HG03571 (cell line): ENCODE measurements around the gene LMO7.
A peak's percentile ranks its signal among the peaks of the same experiment; 100 is the strongest.
"Not testable (repeated sequence)": the region's sequence is repeated elsewhere in the genome, so short reads cannot be mapped to it uniquely, and the experiment has no call there.

Experiments
- ATAC-seq: cut with Tn5 transposase; IDR thresholded peaks from one replicate; pipeline ENCODE4 v1.9.1; 2021; ENCODE audit not compliant: unreplicated experiment

The LMO7 gene

DNA sequence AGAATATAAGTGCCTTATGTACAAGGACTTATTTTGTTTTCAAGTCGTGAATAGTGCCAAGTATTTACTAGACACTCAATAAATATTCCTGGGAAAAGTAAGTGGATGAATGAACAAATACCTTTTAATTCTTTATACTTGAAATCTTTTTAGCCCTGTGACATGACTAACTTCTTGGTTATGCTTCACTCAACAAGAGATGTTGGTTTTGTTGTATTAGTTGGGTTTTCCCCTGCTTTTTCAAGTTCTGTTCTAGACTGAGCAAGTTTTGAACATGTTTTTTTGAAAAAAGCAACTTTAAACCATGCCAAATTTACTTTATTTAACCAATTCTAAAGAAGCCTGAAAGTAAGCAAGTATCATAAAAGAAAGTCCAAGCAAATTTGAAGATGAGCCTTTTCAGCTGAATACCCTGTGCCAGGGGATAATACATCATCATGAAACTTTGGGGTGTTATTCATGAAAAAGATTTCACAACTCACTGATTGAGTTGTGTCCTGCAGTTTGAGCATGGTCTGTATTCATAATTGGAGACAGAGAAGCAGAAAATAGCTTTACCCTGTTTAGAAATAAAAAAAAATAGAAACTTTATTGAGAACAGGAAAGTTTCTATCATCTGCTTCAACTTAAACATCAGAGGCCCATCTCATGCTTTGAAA is 11.1 kb downstream of the LMO7 start:
- peak; percentile 80 for ATAC-seq

DNA sequence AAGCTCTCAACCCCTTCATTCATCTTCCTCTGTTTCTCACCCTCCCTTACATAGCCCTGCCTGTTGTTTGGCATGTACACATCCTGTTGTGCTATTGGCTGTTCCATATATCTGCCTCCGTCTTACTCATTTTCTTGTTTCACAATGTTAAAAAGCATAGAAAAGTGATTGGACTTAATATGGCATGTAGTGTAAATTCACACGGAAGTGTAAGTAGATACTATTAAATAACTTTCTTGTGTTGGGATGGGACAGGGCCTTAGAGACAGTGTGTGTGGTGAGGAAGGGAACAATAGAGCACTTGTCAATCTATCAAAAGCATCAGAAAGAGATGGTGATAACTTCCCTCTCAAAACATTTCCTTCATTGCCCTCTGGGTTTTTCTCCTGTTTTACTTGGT is 12.3 kb downstream of the LMO7 start:
- no peak for ATAC-seq

DNA sequence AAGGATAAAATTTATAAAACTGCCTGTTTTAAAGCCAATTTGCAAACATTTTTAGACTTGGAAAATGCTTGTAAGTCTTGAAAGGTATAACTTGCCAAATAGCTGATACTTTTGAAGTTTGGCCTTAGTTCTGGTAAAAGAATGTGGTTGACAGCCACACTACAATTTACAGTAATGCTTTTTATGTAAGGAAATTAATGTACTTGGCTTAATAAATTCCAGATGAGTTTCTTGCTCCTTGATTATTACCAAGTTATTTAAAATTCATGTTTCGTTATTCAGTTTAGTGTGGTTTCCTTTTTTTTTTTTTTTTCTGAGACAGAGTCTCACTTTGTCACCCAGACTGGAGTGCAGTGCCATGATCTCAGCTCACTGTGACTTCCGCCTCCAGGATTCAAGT is 14.9 kb downstream of the LMO7 start:
- ATAC-seq, result no peak

DNA sequence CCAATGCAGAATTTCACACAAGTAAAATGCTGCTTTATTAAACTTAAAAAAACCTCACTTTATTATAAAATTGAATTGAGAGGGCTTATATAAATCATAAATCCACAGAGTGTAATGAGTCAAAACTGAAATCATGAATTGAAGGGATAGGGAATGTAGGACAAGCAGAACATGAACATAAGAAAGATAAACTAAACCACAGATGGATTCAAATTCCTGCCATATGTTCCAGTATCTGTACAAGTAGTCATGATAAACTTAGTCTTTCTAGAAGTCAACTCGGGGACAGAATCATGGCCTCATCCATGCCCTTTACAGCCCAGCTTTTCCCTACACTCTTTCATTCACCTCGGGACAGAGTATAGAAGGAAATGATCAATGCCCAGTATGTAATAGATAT is 16.6 kb downstream of the LMO7 start:
- ATAC-seq, result no peak

DNA sequence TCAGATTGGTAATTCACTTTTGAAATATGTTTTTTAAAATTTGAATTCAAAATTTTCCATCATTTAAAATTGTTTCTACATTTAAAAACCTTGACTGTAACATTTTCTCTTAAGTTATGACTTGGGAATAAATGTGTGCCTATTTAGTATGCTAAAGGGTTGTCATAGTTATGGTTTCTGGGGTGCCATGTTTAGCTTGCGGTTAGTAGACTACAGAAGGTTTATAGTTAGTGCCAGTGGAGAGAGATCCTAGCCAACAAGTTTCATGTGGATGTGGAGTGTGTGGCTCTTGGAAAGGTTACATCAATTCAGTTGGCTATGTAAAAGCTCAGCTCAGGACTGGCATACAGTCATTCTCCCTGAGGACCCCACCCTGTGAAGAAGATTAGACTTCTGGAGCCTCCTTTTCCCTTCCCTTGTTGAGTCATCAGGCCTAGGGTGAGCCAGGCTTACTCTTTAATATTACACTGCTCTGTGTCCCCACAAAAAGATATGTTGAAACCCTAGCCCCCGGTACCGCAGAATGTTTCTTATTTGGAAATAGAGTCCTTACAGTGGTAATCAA is 20.4 kb downstream of the LMO7 start:
- ATAC-seq, result no peak

DNA sequence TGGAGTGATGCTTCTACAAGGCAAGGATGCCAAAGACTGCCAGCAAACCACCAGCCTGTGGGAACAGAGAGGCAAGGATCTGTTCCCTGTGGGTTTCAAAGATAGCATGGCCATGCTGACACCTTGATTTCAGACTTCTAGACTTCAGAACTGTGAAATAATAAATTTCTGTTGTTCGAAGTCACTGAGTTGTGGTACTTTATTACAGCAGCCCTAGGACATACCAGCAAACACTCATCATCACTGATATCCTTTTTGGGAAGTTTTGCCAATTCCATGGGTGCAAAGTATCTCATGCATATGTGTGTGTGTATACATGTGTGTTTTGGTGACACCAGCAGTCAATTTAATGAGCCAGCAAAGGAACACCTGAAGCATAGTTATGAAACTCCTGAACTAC is 21.0 kb downstream of the LMO7 start:
- no peak for ATAC-seq

DNA sequence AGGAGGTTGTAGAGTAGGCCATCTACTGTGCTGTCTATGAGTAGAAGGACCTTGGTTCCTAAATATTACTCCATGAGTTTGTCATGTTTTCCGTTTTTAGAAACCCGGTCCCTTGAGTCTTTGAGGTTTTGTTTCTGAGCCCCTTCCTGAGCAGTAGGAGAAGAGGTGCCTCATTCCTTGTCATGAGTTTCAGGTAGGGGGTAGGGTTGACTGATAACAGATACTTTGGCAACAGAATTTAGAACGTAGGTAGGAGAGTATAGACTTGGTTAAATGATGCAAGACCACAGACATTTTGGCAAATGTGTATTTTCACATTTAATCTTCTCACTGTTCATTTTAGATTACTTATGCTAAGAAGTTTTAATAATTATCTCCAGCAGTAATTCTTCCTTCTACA is 24.6 kb downstream of the LMO7 start:
- ATAC-seq, result no peak

DNA sequence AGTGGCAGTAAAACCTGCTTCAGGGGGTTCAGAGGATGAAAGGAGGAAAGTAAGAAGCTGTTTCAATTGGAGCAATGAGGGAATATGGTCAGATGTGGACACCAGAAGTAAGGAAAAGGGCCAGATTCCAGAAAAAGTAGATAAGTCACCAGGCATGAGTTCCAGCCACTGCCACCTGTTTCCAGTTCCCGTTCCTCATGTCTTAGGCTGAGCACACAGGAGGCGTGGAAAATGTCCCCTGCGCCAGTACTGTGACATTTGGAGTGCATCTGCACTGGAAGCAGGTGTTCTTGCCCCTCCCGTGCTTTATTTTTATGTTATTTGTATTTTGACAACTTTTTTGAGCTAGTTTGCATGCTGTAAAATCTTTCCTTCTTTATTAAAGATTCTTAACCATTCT is 25.3 kb downstream of the LMO7 start:
- no peak for ATAC-seq

DNA sequence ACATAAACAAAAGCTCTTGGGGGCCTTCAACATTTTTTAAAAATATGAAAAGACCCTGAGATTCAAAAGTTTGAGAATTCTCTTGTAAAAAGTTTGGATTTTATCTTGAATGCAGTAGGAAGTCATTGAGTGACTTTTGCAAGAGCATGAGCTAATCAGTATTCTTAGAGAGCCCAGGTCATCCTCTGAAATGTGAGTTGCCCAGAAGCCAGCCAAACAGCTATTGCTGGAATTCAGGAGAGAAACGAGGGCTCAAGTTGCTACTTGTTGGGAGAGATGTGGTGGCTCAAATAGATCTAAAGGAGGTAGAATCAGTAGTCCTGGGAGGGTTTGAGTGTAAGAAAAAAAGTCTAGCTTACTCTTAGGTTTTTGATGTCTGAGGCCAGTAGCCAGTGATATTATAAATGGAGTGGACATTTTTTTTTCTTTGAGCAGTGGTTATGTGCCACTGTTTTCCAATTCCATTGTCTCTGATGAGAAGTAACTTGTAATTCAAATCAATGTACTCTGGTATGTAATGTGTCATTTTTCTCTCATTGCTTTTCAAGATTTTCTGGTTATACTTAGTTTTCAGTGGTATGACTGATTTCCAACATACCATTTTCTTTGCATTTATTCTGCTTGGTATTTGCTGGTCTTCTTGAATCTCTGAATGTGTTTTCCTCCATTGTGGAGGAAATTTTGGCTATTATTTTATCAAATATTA is 30.7 kb downstream of the LMO7 start:
- no peak for ATAC-seq

DNA sequence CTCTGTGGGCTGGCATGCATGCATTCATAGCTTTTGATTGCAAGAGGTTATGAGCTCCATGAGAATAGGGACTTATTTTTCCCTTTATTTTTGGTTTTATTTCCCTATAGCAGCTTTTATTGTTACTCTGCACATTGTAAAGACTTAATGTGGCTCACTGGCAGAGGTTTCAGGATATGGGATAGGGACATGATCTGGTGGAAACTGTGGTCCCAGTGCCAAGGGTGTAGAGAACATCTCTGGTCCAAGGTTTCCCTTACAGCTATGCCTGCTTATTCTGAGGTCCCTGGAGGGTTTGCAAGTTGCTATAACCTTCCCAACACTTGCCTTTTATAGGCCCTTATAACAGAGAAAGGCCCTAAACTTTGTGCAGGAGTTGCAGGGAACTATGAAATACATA is 33.6 kb downstream of the LMO7 start:
- ATAC-seq, result no peak

DNA sequence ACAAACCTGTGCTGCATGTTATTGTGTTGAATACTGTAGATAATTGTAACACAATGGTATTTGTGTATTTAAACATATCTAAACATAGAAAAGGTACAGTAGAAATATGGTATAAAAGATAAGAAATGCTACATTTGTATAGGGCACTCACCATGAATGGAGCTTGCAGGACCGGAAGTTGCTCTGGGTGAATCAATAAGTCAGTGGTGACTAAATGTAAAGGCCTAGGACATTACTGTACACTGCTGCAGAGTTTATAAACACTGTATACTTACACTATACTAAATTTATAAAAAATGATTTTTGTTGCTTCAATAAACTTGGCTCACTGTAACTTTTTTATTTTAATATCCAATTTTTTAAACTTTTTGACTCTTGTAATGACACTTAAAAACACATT is 34.4 kb downstream of the LMO7 start:
- no peak for ATAC-seq

DNA sequence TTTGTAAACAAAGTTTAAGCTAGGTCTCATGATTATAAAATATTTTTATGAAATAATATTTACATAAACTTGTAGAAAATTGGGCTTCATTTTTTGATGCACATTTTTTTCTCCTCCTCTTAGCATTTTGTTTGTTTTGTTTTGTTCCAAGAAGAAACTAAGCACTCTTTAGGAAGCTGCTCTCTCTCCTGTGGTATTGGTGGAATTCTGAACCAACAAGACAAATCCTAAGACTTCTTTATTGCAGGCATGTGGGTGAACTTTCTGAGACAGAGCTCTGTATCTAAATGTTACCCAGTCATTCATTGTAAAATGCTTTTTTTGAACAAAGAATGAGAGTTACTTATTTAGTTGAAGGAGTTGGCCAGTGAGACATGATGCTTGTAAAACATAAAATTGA is 39.3 kb downstream of the LMO7 start:
- no peak for ATAC-seq

DNA sequence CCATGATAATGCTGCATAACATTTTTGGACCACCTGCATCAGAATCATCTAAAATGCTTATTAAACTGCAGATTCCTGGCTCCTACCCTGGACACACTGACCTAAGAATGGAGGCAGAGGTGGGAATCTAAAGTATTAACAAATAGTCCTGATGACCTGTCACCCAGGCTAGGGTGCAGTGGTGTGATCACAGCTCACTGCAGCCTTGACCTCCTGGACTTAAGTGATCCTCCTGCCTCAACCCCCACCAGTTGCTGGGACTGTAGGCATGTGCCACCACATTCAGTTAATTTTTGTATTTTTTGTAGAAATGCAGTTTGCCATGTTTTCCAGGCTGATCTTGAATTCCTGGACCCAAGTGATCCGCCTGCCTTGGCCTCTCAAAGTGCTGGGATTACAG is 43.3 kb downstream of the LMO7 start:
- ATAC-seq, result no peak

DNA sequence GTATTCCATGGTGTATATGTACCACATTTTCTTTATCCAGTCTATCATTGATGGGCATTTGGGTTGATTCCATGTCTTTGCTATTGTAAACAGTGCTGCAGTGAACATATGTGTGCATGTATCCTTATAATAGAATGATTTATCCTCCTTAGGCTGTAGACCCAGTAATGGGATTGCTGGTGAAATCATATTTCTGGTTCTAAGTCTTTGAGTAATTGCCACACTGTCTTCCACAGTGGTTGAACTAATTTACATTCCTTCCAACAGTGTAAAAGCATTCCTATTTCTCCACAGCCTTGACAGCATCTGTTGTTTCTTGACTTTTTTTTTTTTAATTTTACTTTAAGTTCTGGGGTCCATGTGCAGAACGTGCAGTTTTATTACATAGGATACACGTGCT is 44.1 kb downstream of the LMO7 start:
- ATAC-seq, result not testable (repeated sequence)

DNA sequence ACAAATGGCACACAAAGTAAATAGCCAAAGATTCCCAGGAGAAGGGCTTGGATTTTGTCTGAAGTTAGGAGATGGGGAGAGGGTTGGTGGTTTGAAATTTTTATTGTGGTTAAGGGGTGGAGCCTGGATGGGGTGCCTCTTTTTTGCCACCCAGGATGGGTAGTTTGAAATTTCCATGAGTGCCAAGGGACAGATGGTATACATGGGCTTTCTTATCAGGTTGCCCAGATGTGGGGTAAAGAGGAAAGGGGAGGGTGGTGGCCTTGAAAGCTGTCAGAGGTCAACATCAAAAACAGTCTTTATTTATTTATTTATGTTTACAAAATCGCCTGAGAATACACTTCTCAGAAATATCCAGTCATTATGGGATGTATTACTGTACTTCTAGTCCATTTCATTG is 46.2 kb downstream of the LMO7 start:
- ATAC-seq, result no peak

DNA sequence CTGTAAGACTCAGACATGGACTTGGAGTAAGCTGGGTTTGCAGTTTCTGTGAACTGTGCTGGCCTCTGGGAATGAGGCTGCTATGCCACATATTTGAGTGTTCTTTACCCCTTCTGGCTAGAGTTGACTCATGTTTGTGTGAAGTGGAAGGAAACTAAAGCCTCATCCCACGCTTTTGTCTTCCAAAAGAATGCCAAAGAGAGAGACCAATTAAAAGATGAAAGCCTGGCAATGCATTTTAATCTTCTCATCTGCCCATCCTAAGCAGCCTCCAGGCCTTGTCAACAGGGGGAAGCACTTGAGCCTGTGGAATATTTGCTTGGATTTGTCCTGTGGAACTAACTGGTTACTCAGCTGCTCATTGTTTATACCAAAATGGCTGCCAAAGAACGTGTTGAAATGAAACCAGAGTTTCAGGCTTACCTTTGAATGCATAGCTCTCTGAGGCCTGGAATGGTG is 49.1 kb downstream of the LMO7 start:
- ATAC-seq, result no peak

DNA sequence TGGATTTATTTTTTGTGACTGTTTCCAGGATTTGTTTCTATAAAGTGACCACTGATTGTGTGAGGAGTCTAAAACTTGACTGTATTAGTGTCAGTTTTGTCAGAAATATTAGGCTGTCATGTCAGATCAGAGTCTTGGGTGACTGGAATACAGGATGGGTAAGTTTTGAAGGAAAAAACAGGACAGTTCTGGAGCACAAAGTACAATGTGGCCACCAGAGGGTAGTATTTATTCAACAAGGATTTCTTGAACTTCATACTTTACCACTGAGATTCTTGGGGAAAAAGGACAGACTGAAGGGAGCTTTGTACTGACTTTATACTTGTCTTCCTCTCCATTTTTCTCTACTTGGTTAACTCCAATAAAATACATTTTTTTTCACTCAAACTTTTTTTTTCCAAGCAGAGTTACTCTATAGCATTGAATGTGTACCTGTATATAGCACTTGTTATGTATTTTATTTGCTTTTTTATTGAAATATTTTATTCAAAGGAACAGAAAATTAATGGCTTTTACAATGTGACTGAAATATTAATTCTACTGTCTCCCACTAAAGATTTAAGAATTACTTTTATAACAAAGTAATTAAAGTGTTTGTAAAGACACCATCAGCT is 51.1 kb downstream of the LMO7 start:
- ATAC-seq, result no peak

DNA sequence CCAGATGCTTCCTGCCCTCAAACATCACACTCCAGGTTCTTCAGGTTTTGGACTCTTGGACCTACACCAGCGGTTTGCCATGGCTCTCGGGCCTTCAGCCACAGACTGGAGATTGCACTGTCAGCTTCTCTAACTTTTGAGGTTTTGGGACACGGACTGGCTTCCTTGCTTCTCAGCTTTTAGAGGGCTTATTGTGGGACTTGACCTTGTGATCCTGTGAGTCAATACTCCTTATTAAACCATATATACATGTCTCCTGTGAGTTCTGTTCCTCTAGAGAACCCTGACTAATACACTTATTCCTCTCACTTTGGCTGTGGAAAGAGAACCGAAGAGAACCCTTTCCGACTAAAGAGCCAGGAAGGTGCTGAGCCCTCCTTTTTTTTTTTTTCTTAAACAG is 53.6 kb downstream of the LMO7 start:
- no peak for ATAC-seq

DNA sequence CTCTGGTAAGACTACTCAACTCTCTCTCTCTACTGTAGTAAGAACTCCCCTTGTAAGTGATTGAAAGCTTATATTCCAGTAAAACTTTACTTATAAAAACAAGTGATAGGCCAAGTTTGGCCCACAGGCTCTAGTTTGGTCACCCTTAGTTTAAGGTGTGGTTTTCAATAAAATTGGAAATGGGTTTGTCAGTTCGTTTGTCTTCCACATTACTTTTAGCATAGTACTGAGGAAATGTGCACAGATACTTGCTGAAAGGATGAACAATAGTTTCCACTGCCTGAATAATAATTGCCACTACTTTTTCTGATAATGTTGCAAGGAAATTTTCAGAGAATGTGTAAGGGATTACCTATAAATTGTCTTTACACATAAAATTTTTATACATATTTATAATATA is 54.5 kb downstream of the LMO7 start:
- no peak for ATAC-seq

DNA sequence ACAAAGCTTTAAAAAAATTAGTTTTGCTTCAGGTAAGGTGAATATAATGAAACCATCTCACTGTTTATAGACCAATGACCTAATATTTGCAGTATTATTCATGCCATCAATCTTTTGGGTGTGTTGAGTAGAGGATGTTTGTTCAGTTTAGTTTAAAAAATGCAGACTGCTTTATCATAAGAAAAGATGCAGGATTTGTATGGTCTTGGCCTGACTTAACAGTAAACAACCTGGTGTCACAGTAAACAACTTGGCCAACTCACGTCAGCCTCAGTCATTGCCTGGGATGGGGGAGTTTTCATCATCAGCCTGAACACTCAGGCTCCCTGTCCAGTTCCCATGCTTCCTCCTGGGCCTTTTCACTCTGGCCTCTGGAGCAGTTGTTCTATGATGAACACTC is 55.1 kb downstream of the LMO7 start:
- no peak for ATAC-seq

DNA sequence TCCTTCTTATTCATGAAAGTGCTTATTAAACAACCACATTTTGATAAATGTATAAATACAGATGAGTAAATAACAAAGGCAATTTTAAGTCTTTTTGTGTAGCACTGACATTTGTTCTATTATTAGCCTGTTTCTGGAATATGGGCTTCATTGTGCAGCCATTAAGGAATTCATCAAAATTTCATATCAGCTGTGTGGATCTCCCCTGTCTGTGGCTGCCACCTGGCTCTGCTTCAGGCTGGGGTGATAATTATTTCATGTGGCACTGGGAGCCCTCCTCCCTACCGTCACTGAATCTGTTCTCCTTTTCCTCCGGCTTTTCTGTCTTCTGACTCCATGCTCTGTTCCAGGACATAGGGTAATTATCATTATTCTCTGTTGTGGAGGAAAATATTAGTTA is 57.1 kb downstream of the LMO7 start:
- no peak for ATAC-seq

DNA sequence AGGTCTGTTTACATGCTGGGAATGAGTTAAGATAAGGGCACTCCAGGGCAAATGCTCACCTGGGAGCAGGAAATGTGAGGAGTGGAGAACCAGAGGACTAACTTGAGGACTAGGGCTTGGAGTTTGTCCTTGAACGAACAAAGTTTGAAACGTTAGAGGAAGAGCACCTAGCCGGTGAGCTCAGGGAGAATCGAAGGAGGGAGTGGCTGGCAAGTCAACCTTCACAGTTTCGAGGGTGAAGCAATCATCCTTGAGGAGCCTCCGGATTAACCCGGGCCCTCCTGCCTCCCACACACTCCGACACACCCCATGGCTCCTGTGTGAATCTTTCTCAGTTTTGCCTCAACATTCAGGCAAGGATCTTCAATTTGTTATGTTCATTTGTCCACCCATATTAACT is 58.6 kb downstream of the LMO7 start:
- no peak for ATAC-seq
